ENCODE measurements around the gene MICAL2.
A peak's percentile ranks its signal among the peaks of the same experiment; 100 is the strongest.

The MICAL2 gene

GRCh38 chr11:12099132-12099873 lies 11.1 kb upstream of the MICAL2 start:
- DNase-seq (ENCODE audit: low spot score) = peak; percentile 37

DNA sequence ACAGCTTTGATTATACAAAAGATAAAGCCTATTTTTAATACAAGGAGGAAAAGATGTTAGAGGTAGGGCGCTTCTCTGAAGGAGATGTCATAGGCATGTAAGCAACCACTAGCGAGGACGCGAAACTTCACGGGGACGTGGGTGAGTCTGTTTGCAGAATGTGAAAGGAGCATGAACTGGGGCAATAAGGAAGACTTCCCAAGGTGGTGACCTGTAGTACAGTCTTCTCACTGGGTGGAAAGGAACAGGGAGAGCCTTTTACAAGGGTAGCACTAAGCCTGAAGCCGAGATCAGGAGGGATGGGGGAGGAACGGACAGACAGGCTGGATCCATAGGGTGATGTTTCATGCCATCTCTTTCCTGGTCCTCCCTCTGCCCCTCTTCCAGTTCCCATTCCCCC lies 10.0 kb upstream of the MICAL2 start:
- DNase-seq (ENCODE audit: low spot score) = no peak

GRCh38 chr11:12100841-12101242 lies 9.5 kb upstream of the MICAL2 start:
- DNase-seq (ENCODE audit: low spot score) = no peak

DNA sequence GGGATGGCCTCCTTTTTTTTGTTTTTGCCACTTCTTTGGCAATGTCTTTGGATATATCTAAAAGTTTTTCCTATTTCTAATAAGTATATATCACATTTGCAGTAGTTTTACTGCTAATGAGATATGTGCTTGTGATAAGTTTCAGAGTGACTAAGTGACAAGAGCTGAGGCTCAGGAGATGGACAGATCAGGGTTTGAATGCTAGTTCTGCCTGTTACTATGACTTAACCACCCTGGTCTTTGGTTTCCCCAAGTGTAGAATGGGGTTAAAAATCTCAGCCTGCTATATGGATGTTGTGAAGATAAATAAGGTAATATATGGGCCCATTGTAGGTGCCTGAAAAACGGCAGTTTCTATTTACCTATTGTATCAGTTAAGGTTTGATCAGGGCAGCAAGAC lies 9.1 kb upstream of the MICAL2 start:
- DNase-seq (ENCODE audit: low spot score) = no peak

DNA sequence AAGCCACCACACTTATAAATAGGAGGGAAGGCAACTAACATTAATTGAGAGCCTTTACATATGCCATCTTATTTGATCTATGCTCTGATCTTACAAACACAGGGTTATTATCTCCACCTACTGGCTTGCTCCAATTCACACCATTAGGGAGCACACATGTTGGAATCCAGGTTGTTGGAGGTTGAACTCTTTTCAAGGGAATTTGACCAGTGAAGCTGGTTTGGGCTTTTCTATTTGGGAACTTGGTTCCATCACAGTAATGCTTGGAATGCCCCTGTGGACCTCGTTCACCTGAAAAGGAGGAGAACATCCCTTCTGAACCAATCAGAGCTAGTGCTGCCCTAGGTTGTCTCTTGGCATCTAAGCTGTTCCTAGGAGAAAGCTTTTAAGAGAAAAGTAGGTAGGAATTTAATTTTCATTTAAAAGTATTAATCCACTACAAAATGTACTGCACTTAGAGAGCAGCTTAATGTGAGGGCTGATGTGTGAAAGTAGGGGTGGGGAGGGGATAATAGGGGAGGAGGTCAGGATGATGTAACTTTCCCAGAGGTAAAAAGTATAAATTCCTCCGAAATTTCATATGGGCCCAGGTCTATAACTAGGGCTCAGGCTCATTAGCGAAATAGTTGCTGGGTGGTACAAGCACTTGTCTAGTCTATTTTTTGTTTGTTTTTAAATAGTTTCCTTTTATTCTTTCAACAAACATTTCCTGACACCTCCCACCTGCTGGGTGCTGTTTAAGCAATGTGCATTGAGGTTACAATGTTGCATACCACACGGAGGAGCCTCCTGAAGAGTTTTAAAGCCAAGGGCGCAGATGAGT lies 7.6 kb upstream of the MICAL2 start:
- DNase-seq (ENCODE audit: low spot score) = no peak

- no peak for DNase-seq (ENCODE audit: low spot score)
These were observed 6.8 kb upstream of the MICAL2 start for GRCh38 chr11:12103411-12104225.

DNA sequence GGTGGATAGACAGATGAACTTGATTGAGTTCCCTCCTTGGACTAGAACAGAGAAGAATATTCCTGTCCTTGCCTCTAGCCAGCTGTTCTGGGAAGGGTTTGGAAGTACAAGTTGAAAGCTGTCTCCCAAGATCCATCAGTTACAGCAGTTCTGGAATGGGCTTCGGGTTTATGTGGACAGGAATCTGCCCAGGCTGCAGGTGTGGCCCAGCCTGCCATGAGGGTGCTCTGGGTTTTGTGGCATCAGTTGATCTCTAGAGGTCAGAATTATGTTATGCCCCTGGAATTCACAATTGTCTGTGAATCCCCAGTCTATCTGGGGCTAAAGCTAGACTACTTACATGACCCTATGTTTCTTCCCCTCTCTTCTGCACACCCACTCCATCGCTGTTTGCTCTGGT lies 4.9 kb upstream of the MICAL2 start:
- DNase-seq (ENCODE audit: low spot score) = no peak

DNA sequence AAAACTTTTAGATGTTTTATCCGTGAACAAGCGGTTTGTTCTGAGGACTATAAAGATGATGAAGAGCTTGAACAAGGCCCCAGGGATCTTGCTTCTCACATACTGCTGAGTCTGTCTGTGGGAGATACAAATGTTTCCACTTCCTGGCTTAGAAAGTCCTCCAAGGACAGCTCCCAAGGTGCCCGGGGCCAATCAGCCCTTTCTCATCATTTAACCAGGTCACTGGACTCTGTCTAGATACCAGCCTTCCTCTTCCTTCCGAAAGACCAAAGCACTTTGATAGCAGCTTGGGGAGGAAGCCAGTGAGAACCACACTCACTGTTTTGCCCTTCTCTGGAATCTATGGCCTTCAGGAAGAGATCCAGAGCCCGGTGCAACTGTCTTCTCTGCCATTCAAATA lies 4.3 kb upstream of the MICAL2 start:
- no peak for DNase-seq (ENCODE audit: low spot score)

GRCh38 chr11:12106501-12106900 lies 3.9 kb upstream of the MICAL2 start:
- no peak for DNase-seq (ENCODE audit: low spot score)

DNA sequence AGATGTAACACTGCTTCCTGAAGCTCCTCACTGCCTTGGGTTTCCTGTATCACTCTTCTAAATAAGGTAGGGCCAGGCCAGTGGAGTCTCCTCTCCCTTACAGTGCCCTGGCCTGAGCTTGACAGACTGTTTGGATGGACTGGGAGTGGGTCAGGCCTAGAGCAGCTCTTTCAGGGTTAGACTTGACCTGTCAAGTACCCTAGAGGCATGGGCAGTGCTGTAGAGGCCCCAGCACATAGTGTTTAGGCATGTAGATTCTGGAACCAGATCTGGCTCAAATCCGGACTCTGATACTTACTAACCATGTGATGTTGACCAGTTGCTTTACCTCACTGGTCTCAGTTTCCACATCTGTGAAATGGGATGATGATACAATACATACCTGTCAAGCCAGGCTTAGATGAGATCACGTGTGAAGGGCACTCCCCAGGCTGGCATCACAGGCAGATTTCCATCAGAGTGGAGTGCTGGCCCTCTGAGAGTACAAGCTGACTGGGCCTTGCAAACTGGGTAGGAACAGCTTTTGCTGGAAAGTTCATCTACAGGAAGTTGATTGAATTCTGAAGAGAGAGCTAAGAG lies 1.4 kb upstream of the MICAL2 start:
- DNase-seq (ENCODE audit: low spot score) = peak; percentile 48

DNA sequence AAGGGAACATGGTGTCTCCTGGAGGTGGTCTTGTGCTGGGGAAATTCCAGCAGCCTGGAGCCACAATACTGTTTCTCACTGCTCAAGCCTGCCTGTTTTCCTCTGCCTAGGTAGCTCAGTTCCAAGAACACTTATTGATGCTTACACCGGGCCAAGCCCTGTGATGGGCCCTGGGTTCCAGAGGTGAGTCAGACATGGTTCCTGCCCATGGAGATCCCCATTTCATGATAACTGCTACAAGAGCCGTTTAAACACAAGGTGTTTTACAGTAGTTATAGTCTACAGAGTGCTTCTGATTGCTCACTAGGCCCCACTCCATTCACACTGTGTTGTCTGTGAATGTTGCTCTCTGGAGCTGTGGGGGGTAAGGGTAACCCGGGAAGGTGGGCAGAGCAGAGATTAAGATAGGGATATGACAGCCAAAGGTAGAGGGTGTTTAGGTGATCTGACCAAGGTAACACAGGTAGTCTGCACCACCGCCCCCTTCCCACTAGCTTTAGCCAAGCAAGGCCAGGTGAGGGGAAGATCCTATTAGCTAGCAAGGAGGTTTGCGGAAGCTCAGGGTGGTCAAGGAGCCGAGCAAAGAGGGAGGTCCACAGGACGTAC lies 696 bp upstream of the MICAL2 start:
- DNase-seq (ENCODE audit: low spot score) = peak; percentile 82

DNA sequence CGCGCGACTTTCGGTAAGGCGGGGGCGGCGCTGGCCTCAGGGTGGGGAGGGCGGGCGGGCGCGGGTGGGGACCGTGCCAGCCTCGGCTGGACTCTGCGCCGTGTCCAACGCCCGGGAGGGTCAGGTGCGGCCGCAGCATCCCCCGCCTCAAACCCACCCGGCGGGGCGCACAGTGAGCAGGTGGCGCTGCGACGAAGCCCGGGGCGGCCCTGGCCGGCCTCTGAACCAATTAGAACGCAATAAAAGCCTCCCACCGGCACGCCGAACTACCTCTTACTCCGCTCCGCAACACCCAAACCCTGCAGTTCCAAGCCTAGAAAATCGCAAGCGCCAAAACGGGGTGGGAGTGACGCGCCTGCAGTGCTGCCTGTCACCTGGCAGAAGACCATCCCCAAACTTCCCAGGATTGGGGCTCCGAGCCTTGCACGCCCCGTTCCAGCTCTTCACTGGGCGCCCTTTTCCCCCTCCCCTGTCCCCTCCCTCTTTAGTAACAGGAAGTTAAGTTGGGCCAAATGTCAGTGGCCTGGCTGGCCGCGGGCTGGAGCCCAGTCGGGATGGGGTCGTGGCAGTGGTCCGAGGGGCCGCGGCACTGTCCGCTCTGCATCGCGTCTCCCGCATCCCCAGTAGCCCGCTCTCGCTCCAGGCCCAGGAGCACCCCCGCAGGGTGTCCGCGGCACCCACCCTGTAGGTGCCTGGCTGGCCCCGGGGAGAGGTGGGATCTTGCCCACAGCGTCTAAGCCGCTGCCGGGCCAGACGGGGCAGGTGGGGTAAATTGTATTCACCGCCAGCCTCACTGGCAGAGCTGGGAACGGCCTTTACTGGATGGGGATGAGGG lies 541 bp downstream of the MICAL2 start:
- peak; percentile 61 for DNase-seq (ENCODE audit: low spot score)

GRCh38 chr11:12111549-12112520 lies 1.4 kb downstream of the MICAL2 start:
- DNase-seq (ENCODE audit: low spot score) = peak; percentile 58

DNA sequence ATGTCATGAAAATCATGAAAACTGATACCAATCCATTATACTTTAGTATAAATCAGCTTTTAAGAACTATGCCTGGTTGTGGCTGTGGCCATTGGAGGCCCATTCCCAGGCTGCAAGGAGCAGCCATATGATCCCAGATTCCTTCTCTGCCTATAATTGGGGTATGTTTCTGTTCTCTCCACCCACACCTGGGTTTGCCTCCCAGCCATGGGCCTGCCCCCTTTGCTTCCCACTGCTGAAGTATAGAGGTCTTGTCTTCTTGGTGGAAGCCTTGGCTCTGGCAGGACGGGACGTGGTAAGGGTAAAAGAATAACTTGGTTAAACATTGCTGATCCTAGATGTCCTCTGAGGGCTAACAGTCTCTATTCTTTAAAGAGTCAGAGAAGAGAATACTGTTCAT lies 2.4 kb downstream of the MICAL2 start:
- DNase-seq (ENCODE audit: low spot score) = peak; percentile 46

DNA sequence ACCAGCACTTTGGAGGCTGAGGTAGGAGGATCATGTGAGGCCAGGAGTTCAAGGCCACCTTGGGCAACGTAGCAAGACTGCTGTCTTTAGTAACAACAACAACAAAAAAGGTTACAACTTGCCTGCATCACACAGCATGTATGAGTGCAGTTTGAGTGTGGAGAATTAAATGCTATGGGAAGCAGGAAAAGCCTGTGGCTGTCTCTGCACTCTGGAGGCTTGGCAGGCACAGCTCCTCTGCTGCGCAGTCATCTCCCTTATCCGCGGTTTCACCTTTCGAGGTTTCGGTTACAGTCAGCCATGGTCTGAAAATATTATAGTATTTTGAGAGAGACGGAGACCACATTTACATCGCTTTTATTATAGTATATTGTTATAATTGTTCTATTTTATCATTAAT lies 2.9 kb downstream of the MICAL2 start:
- peak; percentile 66 for DNase-seq (ENCODE audit: low spot score)

DNA sequence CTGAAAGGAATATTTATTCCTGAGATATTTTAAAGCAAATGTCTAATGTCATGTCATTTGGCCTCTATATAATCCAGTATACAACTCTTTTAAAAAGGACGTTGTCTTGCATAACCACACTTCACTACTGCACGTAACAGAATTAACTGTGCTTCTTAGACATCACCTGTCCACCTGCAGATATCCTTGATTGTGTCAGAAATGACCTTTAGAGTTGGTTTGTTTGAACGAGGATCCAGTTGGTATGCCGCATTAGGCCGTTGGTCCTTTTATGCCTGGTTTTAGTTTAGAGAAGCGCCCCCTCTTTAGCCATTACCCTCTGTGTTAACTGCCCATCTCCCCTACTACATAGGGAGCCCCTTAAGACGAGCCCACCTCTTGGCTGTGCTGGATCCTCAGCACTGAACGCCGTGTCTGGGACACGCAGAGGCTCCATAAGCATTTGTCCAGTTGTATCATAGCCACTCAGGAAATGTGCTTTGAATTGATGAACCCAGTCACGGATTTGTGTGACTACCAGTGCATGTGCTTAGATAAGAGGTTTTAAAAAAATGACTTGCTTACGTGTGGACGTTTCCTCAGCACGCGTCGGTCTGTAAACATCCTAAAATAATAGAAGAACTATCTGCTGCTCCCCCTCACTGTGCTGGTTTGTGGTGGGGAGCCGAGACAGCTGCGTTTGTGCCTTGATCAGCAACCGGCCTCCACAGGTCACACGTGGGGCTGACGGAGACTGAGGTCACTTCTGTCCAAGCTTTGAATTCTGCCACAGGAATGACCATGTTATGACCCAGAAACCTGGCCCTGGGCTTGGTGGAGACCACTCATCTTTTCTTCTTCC lies 4.0 kb downstream of the MICAL2 start:
- DNase-seq (ENCODE audit: low spot score) = peak; percentile 89

- peak; percentile 96 for DNase-seq (ENCODE audit: low spot score)
These were observed 6.1 kb downstream of the MICAL2 start for GRCh38 chr11:12116425-12117032.

DNA sequence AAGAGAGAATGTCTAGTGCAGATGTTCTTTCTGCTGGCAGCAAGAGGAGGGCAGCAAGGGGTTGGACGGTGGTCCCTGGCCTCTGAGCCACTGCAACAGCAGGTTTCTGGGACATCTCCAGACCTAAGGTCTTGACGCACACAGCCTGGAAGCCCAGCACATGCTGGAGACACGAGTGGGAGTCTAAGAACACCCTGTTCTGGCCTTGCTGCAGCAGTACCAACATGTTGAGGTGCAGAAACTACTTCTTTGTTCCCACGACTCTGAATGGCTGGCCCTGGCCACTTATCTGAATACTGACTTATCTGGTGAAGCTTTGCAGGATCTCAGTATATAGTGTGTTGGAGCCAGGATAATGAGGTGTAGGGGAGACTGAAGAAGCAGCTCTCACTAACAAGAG lies 6.8 kb downstream of the MICAL2 start:
- DNase-seq (ENCODE audit: low spot score) = peak; percentile 68
